NB4 (cell line): ENCODE measurements around the gene PLCH1.

Experiments
- CTCF ChIP-seq: IDR thresholded peaks from one replicate; pipeline ENCODE4 v1.5.1; 2012; ENCODE audit warnings: low read depth, low read length
- MYC ChIP-seq: IDR thresholded peaks from 2 replicates; pipeline ENCODE4 v1.6.1; 2011; ENCODE audit warnings: low read depth, low read length
- POLR2A ChIP-seq: IDR thresholded peaks from 2 replicates; pipeline ENCODE4 v1.6.1; 2011; ENCODE audit warnings: mild to moderate bottlenecking; ENCODE audit not compliant: insufficient read length; ENCODE audit errors: extremely low read depth

- TF ChIP-seq CTCF (no peak), POLR2A (no peak), MYC (no peak)
These were observed 127.4 kb downstream of the PLCH1 start for GRCh38 chr3:155617346-155617925.
